SIG-M5 (cell line): Measurements from ENCODE around the gene DNAL4.

Experiments
- DNase-seq: peaks from one replicate; lab custom pipeline; 2025; lab: John Stamatoyannopoulos, UW

The DNAL4 gene, protein sequence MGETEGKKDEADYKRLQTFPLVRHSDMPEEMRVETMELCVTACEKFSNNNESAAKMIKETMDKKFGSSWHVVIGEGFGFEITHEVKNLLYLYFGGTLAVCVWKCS

DNA sequence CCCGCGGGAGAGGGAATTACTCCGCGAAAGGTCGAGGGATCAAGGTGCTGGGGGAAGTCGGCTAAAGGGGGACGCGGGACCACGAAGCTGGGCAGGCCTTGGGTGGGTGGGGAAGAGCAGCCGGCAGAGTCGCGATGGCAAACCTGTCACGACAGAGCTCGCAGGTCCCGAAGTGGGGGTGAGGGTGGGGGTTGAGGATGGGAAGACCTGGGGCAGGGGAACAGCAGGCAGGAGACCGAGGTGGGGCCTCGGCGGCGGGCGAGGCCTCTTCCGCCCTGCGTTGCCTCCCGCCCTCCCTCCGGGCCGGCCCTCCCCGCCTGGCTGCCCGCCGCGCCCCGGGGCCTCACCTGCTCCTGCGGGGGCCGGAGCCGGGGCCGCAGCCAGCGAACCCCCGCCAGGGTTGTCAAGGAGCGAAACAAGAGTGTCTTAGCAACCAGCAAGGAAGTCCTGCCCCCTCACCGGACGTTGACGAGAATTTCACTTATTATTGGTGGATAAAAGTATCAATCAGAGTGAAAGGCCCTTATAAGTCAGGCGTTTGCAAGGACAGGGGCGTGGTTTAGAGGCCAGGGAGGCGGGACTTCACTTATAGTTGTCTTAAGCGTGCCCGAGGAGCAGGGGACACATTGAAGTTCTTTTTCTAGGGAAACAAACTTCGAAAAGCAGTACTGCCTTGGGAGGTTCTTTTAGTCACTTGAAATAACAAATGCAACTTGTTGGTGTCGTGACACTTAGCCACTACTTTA is at the start of gene DNAL4:
Gene DNAL4, minus strand, starts transcription at position 423 of the 746 bp plus-strand sequence. CDS start 11,412 bp downstream, outside the sequence.
- peak; percentile 96 for DNase-seq

DNA sequence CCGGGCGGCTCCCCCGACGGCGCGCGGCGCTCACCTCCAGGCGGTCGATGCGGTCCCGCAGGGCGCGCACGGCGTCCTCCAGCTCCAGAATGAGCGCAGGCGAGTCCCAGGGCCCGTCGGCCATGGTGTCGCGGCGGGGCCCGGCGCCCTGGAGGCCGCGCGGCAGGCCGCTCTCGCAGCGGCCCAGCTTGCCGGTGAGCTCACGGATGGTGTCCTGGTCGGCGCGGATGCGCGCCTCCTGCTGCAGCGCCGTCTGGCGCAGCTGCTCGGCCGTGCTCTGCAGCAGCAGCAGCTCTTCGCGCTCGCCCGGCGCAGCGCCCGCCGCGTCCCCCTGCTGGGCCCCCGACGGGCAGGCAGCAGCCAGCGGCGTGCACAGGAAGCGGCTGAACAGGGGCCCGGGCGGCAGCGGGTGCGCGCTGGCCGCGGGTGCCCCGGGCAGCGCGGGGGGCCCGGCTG is 49.3 kb upstream of the DNAL4 start:
- no peak for DNase-seq

DNA sequence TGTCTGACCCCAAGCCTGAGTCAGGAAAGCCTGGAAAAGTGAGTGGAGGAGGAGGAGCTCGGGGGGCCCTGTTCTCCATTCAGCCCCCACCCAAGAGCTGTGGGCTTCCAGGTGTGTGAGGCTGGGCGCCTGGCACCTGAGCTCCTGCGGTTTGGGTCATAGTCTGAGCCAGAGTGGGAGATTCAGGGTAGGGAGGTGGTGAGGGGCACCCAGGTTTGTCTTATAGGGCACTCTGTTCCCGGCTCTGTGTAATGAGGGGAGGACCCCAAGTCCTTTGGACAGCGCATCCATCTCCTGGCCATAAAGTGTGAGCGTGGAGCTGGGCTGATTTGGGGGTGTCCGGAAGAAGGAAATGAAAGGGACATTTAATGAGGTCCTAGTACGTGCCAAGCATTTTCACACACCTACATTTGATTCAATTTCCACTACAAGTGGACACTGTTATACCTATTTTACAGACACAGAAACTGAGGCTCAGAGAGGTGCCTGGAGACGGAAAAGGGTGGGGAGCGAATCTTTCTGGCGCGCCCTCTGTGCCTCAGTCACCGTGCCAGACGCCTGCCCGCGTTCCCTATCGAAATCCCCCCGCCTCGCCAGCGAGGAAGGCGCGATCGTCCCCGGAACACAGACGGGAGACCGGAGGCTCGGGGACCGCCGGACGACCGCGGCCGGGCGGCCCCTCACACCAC is 48.7 kb upstream of the DNAL4 start:
- DNase-seq, result no peak

DNA sequence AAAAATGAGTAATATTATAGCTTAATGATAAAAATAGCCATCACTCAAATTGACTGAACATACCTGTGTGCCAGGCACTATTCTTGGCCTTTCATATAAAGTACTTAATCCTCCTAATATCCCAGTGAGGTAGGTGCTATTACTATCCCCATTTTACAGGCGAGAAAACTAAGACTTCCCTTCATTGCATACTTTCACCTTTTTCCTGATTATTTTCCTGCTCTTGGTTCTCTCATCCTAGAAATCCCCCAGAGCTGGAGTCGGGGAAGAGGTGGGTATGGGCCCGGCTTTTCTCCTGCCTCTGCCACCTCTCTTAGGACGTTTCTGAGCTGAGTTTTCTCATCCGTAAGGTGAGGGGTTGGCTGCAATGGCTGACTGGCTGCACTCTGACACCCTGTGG is 47.7 kb upstream of the DNAL4 start:
- DNase-seq, result no peak

DNA sequence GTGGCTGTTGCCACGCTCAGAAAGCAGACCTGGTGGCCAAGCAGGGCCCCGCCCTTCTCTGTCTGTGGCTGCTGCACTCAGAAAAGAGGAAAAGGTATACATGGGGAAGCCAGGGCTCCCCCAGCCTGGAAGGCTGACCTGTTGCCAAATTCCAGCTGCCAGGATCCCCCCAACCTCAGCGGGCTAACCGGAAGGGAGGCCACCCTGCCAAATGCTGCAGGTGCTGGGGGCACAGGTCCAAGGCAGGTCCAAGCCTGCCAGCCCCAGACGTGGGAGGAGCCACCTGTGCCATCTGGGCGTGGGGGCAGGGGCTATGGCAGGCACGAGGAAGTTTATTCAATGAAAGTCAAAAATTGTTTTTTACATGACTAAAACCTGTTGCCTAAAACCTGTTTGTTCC is 47.3 kb upstream of the DNAL4 start:
- DNase-seq, result no peak

DNA sequence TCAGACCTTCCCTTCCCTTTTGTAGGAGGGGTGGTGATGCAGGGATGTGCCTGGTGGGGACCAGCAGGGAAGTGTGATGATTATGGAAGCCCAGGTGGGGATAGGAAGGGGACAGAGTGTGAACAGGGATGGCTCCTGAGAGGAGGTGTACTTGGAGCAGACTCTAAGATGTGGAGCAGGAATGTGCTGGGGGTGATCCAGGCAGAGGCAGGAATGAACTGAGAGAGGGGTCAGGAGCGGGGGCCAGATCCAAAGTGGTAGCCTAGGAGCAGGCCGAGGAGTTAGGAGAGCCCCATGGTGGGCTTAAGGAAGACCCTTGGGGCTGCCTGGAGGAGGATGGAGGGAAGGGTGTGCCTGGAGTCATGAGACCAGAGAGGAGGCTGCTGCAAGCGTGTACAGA is 46.2 kb upstream of the DNAL4 start:
- DNase-seq, result no peak

DNA sequence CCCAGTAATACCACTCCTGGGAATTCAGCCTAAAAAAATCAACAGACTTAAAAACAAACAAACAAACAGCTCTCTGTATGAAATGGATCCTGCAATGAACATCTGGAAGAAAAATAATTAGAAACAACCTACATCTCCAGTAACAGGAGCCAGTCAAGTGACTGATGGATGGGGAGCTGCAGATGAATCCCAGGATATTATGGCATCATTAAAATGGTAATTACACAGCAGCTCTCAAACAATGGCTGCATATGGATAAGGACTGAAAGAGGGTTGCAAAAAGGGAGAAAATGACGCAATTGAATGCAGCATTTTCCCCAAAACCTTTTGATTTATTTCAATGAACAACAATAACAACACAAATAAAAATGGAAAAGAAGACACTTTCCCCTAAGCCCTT is 45.7 kb upstream of the DNAL4 start:
- no peak for DNase-seq

DNA sequence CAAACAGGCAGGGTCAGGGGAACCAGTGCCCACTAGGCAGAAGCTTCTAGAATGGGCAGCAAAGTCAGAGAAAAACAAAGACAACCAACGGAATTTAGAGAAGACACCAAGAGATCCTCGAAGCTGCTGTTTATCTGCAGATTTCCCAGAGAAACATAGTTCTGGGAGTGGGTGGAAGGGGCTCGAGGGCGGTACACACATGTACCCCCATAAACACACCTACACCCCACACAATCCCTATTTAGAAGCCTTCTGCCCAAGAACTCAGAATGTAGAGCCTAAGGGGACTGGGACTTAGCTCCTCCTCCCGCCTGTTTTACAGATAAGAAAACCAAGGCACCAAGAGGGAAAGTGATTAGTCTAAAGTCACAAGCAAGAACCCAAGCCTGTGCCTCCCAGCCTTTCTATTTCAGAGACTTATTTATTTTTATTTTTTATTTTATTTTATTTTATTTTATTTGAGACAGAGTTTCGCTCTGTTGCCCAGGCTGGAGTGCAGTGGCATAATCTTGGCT is 43.5 kb upstream of the DNAL4 start:
- no peak for DNase-seq

DNA sequence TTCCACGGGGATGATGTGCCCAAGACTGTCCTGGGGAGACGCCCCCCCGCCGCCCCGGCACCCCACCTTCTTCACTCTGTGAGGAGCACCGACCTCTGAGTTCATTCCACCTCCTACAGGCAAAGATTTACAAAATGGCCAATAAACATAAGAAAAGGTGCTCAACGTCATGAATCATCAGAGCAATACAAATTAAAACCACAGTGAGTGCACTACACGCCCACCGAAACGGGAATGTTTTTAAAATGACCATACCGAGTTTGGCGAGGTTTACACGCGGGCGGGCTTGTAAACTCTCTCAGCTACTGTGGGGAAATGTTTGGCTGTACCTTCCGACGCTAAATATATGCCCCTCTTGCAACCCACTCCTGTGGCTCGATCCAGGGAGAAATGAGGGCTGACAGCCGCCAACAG is 42.0 kb upstream of the DNAL4 start:
- DNase-seq, result no peak

DNA sequence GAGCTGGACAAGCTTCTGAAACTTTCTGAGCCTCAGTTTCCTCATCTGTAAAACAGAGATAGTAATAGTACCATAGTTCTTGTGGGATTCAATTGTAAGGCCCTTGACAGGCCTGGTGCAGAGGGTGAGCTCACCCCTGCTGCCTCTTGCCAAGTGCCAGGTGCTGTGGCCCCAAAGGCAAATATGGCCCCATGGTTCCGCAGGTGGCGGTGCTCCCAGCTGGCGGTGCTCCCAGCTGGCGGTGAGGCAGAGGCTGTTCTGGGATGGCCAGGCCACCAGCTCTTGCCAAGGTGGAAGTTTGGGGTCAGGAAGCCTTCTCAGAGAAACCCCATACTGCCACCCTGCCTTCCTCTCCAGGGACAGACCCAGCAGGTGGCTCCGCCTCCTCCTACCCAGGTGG is 41.0 kb upstream of the DNAL4 start:
- DNase-seq, result no peak

DNA sequence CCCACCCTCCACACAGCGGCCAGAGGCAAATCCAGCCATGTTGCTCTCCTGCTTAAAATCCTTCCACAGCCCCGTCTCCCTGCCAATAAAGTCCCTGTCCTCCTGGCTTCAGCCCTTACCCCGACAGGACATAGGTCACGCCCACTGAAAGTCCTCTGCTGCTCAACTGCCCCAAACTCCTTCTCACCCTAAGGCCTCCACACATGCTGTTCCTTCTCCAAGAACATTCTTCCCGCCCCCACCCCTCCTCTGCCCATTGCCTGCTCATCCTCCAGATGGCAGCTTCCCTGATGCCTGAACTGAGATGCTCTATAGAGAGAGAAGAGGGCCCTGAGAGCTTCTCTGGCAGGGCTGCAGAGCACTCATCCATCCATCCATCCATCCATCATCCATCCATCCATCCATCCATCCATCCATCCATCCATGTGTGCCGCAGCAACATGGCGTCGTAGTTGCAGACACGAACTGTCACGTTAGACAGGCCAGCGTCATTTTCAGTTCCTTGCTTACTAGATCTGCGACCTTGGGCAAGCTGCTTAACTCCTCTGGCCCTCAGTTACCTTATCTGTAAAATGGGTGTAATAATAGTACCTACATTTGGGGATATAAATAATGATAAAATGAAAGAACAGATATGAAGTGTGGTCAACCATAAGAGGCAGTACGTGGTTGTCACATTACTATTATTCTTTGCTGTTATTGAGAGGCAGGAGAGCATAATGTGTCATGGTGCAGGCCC is 40.4 kb upstream of the DNAL4 start:
- no peak for DNase-seq

DNA sequence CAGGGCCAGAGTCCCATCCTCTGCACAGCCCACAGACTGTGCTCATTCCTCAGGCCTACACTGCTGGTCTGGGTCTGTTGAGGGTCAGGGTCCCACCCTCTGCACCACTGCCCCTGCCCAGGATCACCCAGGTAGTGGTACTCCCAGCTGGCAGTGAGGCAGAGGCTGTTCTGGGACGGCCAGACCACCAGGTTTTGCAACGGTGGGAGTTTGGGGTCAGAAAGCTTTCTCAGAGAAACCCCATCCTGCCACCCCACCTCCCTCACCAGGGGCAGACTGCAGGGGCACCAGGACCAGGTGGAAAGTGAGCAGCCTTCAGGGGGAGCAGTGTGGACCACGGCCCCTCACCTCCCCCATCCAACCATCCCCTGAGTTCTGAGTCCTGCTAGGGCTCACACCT is 39.1 kb upstream of the DNAL4 start:
- DNase-seq, result no peak

DNA sequence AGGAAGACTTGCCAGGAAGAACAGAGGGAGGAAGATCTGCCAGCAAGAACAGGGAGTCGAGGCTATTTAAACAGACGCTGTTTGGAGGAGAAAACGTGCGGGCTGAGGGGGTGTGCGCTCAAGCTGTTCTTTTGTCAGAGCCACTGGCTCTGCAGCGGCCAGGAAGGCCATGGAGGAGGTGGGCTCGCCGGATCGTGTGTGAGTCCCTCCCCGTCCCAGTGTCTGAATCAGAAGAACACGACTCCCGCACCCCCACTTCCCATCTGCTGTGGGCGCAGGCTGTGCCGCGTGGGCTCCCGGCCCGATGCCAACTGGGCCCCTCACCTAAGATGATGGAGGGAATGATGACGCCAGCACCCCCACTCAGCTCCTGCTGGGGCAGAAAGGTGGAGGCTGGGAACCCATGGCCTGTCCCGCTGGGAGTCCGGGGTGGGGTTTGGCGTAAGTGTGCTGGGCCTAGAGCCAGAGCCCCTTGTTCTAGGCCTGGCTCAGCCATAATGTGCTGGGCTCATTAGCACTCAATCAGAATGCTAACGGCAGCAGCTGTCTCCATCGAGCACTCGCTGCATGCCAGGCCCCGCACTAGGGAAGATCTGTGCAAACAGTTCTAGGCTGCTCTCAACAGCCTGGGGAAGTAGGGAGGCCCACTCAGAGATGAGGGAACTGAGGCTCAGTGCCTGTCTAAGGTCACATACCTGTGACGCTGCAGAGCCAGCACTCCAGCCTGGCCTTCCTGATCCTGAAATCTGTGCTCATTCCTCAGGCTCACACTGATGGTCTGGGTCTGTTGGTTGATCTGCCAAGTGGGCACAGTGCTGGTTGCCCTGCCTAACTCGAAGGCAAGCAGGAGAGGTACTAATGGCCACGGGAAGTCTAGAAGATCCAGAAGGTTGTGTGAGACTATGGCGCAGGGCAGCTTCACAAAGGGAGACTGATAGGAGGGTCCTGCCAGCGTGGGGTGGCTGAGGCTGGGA is 38.3 kb upstream of the DNAL4 start:
- DNase-seq, result no peak

DNA sequence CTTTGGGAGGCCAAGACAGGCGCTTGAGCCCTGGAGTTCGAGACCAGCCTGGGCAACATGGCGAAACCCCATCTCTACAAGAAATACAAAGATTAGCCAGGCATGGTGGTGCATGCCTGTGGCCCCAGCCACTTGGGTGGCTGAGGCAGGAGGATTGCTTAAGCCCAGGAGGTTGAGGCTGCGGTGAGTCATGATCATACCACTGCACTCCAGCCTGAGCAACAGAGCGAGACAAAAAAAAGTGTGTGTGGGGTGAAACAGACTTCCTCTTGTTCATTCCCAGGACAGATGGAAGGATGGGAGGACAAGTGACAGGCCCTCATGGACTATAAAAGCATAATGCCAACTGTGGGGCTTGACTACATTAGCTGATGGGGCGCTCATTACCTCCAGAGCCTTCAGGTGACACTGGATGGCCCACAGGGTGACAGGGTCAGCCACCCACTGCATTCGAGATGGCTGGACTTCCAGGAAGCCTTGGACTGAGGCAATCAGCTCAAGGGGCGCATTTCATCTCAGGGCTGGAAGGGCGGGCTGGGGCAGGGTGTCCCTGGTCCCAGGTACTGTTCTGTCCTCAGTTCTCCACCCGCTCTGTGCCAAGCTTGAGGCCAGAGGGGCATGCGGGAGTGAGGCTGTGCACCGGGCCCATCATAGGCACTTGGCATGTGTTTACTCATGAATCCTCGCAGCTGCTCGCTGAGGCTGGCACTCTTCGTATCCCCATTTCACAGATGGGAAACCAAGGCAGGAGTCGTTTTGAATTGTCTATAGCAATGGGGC is 37.4 kb upstream of the DNAL4 start:
- no peak for DNase-seq

DNA sequence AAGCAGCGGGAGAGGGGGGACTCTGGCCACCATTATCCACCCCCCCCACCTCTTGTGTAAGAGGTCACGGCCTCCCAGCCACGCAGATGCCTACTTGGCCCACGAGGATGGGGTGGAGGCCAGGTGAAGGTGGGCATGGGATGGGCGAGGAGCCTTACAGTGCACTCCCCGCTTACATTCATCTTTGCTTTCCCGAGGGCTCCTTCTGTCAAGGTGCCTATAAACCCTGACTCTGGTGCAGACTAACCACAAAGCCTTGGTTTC is 36.8 kb upstream of the DNAL4 start:
- DNase-seq, result no peak

DNA sequence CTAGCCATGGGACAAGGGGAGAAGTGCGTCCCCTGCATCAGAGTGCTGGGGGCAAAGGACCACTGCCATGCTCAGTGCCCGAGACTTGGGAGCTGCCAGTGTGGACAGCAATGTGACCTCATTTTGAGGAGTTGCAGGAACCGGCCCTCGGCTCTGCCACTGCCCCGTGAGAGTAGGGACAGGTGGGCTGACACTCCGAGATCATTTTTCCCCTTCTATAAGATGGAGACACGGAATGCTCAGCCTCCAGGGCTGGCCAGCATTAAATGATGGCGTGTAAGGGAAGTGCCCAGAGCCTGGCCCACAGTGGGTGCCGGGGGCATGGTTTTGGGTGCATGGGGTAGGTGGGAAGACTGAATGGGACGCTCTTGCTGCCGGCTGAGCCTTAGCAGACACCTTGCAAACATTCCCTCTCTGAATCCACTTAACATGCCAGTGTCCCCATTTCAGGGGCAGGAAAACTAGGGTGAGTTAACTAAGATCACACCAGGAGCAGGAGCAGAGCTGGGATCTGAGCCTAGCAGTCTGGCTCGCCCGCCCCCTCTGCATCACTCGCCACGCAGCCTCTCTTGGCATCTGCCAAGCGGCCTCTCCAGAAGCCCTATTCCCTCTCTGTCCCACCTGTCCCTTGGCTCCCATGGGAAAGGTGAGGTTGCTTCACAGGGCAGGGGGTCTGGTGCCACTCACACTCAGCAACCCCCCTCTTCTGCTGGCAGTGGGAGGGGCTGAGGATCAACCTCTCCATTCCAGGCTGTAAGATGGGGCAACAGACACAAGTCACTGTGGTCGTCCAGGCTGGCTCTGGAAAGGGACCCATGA is 36.3 kb upstream of the DNAL4 start:
- DNase-seq, result no peak

DNA sequence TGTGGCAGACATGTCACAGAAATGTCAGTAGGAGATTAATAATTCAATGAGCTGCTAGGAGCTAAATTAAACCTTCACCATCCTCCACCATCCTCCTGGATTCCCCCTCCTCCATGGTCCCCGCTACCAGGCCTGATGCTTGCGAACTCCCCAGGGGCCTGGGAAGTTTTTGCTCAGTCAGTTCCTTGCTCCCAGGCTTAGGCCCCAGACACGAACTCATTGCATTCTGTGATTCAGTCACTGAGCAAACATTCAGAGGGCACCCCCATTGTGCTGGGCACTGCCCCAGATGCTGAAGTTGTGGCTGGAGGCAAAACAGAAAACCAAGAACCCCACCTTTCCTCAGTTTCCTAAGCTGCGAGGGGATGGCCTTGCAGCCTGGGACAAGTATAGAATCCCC is 35.5 kb upstream of the DNAL4 start:
- no peak for DNase-seq

DNA sequence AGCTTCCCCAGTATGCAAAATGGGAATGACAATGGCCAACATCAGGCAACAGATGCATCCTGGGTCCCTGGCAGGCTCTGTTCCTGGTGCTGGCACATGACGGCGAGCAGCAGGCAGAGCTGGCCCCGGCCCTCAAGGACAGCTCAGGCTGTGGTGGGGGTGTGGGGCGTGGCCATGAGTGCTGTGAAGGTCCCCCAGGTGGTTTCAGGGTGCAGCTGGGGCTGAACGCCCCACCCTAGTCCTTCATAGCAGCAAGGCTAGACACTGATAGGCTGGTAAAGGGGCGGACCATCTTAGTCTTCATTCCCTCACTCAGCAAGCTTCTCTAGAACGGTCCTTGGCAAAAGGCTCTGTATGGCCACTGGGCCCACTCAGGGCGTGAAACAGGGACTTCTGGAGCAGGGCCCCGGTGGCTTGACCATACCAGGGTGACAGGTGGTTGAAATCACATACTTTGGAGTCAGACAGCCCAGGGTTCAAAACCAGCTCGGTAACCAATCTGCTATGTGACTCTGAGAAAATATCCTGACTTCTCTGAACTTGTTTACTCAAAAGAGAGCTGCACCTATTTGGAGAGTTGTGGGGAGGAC is 34.8 kb upstream of the DNAL4 start:
- no peak for DNase-seq

DNA sequence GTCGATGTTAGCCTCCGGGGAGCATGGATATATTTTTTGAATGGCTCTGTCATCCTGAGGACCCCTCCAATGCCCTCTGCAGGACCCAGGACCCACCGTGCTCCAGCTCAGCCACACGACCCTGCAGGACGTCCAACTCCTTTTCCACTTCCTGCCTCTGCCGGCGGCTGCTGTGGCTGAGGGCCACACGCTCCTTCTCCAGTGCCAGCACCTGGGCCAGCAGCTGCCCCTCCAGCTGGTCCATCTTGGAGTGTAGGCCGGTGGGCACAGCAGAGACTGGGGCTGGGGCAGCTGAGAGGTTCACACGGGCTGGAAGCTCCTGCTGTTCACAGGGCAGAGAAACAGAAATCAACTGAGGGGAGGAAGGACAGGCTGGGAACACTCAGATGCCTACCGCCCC is 34.2 kb upstream of the DNAL4 start:
- DNase-seq, result no peak

DNA sequence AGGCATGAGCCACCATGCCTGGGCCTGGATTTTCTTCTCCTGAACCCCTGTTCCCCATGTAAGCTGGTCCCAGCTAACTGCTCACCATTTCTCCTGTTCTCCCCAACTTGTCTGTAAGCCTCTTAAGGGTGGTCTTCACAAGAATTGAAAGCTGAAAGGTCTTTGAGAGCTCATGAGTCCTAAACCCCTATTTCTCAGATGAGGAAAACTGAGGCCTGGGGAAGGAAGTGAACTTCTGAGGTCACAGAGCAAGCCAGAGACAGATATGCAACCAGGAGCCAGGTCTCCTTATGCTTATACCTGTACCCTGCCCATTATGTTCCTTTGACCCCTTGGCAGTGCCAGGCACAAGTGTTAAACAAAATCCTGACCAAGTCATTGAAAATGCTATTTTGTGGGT is 33.6 kb upstream of the DNAL4 start:
- no peak for DNase-seq
